GM23338 (cell line): ENCODE data around the gene ORC6. TPM values are rescaled to one million over a fixed set of nuclear protein-coding genes. Genes with fewer than 3 reads are reported as not detected.

ENCODE experiments used
- ATAC-seq: fragments of 200-7000 bp; cut with Tn5 transposase; 3 replicates; pipeline ENCODE4 v1.9.1; 2020
- DNase-seq: peaks from one replicate; pipeline ENCODE4 v3.0.0-alpha.2; 2015; ENCODE audit warnings: low spot score
- H2AFZ ChIP-seq: fragments of 200-600 bp; sonication (generic); 2 replicates; pipeline ENCODE4 v1.8.0; 2016; ENCODE audit warnings: antibody characterized with exemption, mild to moderate bottlenecking, moderate library complexity
- H3F3A ChIP-seq: fragments of 200-600 bp; sonication (generic); replicated peaks from 2 replicates; pipeline ENCODE4 v1.8.0; 2017; ENCODE audit warnings: antibody characterized with exemption, mixed run types, low read depth
- H3K27ac ChIP-seq: fragments of 200-600 bp; sonication (generic); 2 replicates; pipeline ENCODE4 v1.6.1; 2016; ENCODE audit warnings: low read depth
- H3K27me3 ChIP-seq: fragments of 200-600 bp; sonication (generic); 2 replicates; pipeline ENCODE4 v1.8.0; 2016; ENCODE audit warnings: mild to moderate bottlenecking, mixed run types, moderate library complexity; ENCODE audit not compliant: insufficient read depth
- H3K36me3 ChIP-seq: fragments of 200-600 bp; sonication (generic); 2 replicates; pipeline ENCODE4 v1.8.0; 2016; ENCODE audit warnings: mild to moderate bottlenecking; ENCODE audit not compliant: insufficient read depth
- H3K4me1 ChIP-seq: fragments of 200-600 bp; sonication (generic); 2 replicates; pipeline ENCODE4 v1.8.0; 2016; ENCODE audit warnings: mild to moderate bottlenecking, moderate library complexity; ENCODE audit not compliant: insufficient read depth
- H3K4me2 ChIP-seq: fragments of 200-600 bp; sonication (generic); 2 replicates; pipeline ENCODE4 v1.7.1; 2017; ENCODE audit warnings: mixed run types
- H3K4me3 ChIP-seq: fragments of 200-600 bp; sonication (generic); 2 replicates; pipeline ENCODE4 v1.6.1; 2016; ENCODE audit warnings: mixed run types
- H3K79me2 ChIP-seq: fragments of 200-600 bp; sonication (generic); replicated peaks from 2 replicates; pipeline ENCODE4 v1.8.0; 2017; ENCODE audit warnings: mild to moderate bottlenecking; ENCODE audit not compliant: insufficient read depth
- H3K9me2 ChIP-seq: fragments of 200-600 bp; sonication (generic); 2 replicates; pipeline ENCODE4 v1.8.0; 2017; ENCODE audit not compliant: insufficient read depth
- H4K20me1 ChIP-seq: fragments of 200-600 bp; sonication (generic); replicated peaks from 2 replicates; pipeline ENCODE4 v1.8.0; 2017; ENCODE audit warnings: mild to moderate bottlenecking; ENCODE audit not compliant: insufficient read depth
- H3K27ac Mint-ChIP-seq: 2 replicates; pipeline ENCODE4 v1.8.0; 2020; ENCODE audit warnings: inconsistent platforms, mild to moderate bottlenecking, moderate library complexity, mixed read lengths
- H3K27me3 Mint-ChIP-seq: 3 replicates; pipeline ENCODE4 v1.8.0; 2022; ENCODE audit warnings: low read depth, mild to moderate bottlenecking, moderate library complexity, mixed read lengths, inconsistent platforms; ENCODE audit not compliant: insufficient read depth, poor library complexity
- H3K36me3 Mint-ChIP-seq: 3 replicates; pipeline ENCODE4 v1.8.0; 2021; ENCODE audit warnings: low read depth, mild to moderate bottlenecking, inconsistent platforms, moderate library complexity, mixed read lengths
- H3K4me1 Mint-ChIP-seq: 3 replicates; pipeline ENCODE4 v1.8.0; 2020; ENCODE audit warnings: mild to moderate bottlenecking, inconsistent platforms, mixed read lengths
- H3K4me3 Mint-ChIP-seq: 3 replicates; pipeline ENCODE4 v1.8.0; 2021; ENCODE audit warnings: moderate library complexity, mild to moderate bottlenecking, inconsistent platforms, mixed read lengths
- H3K9me3 Mint-ChIP-seq: 3 replicates; pipeline ENCODE4 v1.8.0; 2020; ENCODE audit warnings: moderate library complexity, mild to moderate bottlenecking, inconsistent platforms, mixed read lengths
- CREB1 ChIP-seq: fragments of 250-450 bp; sonication (Bioruptor Pico); IDR thresholded peaks from 2 replicates; pipeline ENCODE4 v1.5.0; 2020; ENCODE audit warnings: low read depth, mild to moderate bottlenecking, moderate library complexity
- CTCF ChIP-seq, 2 experiments: fragments of 200-600 bp in 1 of 2; sonication (generic) in 1 of 2; conservative IDR thresholded peaks; 2 replicates each; pipeline versions ENCODE4 v1.5.1 to v1.6.1; 2016 to 2017; ENCODE audit warnings: antibody characterized with exemption in 2 of 2, low read depth in 2 of 2, mild to moderate bottlenecking in 2 of 2, moderate library complexity in 1 of 2
- ETS1 ChIP-seq: IDR thresholded peaks from 2 replicates; pipeline ENCODE4 v1.6.1; 2016; ENCODE audit warnings: antibody characterized with exemption
- EZH2 ChIP-seq: fragments of 200-600 bp; sonication (generic); IDR thresholded peaks from one replicate; pipeline ENCODE4 v1.8.0; 2017; ENCODE audit warnings: antibody characterized with exemption, mild to moderate bottlenecking, low read depth; ENCODE audit not compliant: unreplicated experiment
- EZH2phosphoT487 ChIP-seq: fragments of 200-600 bp; sonication (generic); IDR thresholded peaks from one replicate; pipeline ENCODE4 v1.8.1; 2018; ENCODE audit warnings: antibody characterized with exemption; ENCODE audit not compliant: unreplicated experiment
- JUNB ChIP-seq: IDR thresholded peaks from one replicate; pipeline ENCODE4 v1.6.1; 2016; ENCODE audit warnings: antibody characterized with exemption; ENCODE audit not compliant: unreplicated experiment
- NANOG ChIP-seq: IDR thresholded peaks from 2 replicates; pipeline ENCODE4 v1.6.1; 2016; ENCODE audit warnings: antibody characterized with exemption, borderline replicate concordance
- POLR2AphosphoS5 ChIP-seq: IDR thresholded peaks from 2 replicates; pipeline ENCODE4 v1.6.1; 2016; ENCODE audit warnings: antibody characterized with exemption, low read depth
- REST ChIP-seq: IDR thresholded peaks from one replicate; pipeline ENCODE4 v1.6.1; 2018; ENCODE audit warnings: antibody characterized with exemption; ENCODE audit not compliant: unreplicated experiment
- STAT1 ChIP-seq: IDR thresholded peaks from one replicate; pipeline ENCODE4 v1.6.1; 2016; ENCODE audit warnings: antibody characterized with exemption; ENCODE audit not compliant: unreplicated experiment
- ZNF114 ChIP-seq: fragments of 250-450 bp; sonication (Bioruptor Pico); IDR thresholded peaks from 2 replicates; pipeline ENCODE4 v1.5.0; 2020; ENCODE audit warnings: mild to moderate bottlenecking, moderate library complexity
- ZNF331 ChIP-seq: fragments of 250-450 bp; sonication (Bioruptor Pico); IDR thresholded peaks from 2 replicates; pipeline ENCODE4 v1.5.0; 2020; ENCODE audit warnings: low read depth, mild to moderate bottlenecking, moderate library complexity
- ZNF462 ChIP-seq: fragments of 250-450 bp; sonication (Bioruptor Pico); IDR thresholded peaks from 2 replicates; pipeline ENCODE4 v1.5.0; 2020; ENCODE audit warnings: mild to moderate bottlenecking, moderate library complexity
- polyA plus RNA-seq: library from polyadenylated mRNA; unstranded; fragments of >200 nt; fragmentation: Nextera tagmentation; extraction: Ambion mirVana; gene quantifications from 2 replicates; pipeline ENCODE4 v1.2.1, GENCODE V29; 2016
- total RNA-seq: library from RNA; depleted of rRNA; stranded (reverse); fragments of >200 nt; shearing (Covaris generic); gene quantifications from 2 replicates; pipeline ENCODE4 v1.2.3, GENCODE V29; 2014

The ORC6 gene
- total and polyA plus RNA-seq, 2 experiments from 2014 or later = 71.5 to 92.0 TPM

- TF ChIP-seq JUNB (no peak), ZNF114 (CRISPR knock-in tag) (no peak), NANOG (no peak), EZH2 (no peak), REST (no peak), ETS1 (no peak), CTCF (conservative IDR thresholded peaks at IDR 0.05; ENCODE audit: low read depth in 2 of 2) (no peak), CREB1 (CRISPR knock-in tag) (no peak), EZH2phosphoT487 (no peak), STAT1 (no peak), ZNF462 (no peak), POLR2AphosphoS5 (no peak), ZNF331 (CRISPR knock-in tag) (no peak)
- no peak overlapping the region for H2AFZ ChIP-seq
- peaks cover 12% of the 10 kb centered on the region for H3K27me3 Mint-ChIP-seq
- H3K4me3 Mint-ChIP-seq = no peak overlapping the region
- H3K9me2 ChIP-seq = no peaks in the 10 kb centered on the region
- H3F3A ChIP-seq = no peaks in the 10 kb centered on the region
- no peaks in the 10 kb centered on the region for H3K27me3 ChIP-seq
- no peak overlapping the region for H3K4me3 ChIP-seq
- no peaks in the 10 kb centered on the region; the same call in 2 of the 3 replicates for H3K9me3 Mint-ChIP-seq
- H3K79me2 ChIP-seq = no peaks in the 10 kb centered on the region
- no peaks in the 10 kb centered on the region for H3K4me1 Mint-ChIP-seq
- H3K27ac Mint-ChIP-seq = no peak overlapping the region
- no peak overlapping the region for H3K4me2 ChIP-seq
- no peak for DNase-seq
- no peaks in the 10 kb centered on the region for H3K36me3 ChIP-seq
- no peaks in the 10 kb centered on the region for H3K36me3 Mint-ChIP-seq
- no peak for ATAC-seq
- H4K20me1 ChIP-seq = no peaks in the 10 kb centered on the region
- H3K4me1 ChIP-seq = no peaks in the 10 kb centered on the region
- no peak overlapping the region for H3K27ac ChIP-seq
Measured at GRCh38 chr16:46731691-46732555, 42.5 kb downstream of the ORC6 start.
